ENCODE data around the gene POFUT2.

DNA sequence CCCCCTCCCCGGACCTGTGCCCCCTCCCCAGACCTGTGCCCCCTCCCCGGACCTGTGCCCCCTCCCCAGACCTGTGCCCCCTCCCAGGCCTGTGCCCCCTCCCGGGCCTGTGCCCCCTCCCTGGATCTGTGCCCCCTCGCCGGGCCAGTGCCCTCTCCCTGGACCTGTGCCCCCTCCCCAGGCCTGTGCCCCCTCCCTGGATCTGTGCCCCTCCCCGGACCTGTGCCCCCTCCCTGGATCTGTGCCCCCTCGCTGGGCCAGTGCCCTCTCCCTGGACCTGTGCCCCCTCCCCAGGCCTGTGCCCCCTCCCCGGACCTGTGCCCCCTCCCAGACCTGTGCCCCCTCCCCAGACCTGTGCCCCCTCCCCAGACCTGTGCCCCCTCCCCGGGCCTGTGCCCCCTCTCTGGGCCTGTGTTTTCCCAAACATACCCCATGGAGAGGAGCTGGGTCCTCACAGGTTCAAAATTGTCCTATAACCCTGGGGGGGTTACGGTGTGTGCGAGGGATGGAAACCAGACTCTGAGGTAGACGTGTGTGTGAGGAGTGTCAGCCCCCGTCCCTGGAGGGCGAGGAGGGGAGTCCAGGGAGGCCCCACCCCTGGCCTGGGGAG lies 47.6 kb upstream of the POFUT2 start:
- no peak for TF ChIP-seq POLR2A (IDR thresholded peaks at IDR 0.05)
- TF ChIP-seq, protein P1, sequence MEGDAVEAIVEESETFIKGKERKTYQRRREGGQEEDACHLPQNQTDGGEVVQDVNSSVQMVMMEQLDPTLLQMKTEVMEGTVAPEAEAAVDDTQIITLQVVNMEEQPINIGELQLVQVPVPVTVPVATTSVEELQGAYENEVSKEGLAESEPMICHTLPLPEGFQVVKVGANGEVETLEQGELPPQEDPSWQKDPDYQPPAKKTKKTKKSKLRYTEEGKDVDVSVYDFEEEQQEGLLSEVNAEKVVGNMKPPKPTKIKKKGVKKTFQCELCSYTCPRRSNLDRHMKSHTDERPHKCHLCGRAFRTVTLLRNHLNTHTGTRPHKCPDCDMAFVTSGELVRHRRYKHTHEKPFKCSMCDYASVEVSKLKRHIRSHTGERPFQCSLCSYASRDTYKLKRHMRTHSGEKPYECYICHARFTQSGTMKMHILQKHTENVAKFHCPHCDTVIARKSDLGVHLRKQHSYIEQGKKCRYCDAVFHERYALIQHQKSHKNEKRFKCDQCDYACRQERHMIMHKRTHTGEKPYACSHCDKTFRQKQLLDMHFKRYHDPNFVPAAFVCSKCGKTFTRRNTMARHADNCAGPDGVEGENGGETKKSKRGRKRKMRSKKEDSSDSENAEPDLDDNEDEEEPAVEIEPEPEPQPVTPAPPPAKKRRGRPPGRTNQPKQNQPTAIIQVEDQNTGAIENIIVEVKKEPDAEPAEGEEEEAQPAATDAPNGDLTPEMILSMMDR (IDR thresholded peaks at IDR 0.05) = no peak

All from adrenal gland (tissue), 5 donors.